Iris pigment epithelial cell (primary cell): ENCODE results near the gene ARHGAP42.
A peak's percentile ranks its signal among the peaks of the same experiment; 100 is the strongest.

Experiments used
- DNase-seq: peaks from one replicate; pipeline ENCODE4 v3.0.0-alpha.2; 2011; ENCODE audit warnings: low read depth

The ARHGAP42 gene

DNA sequence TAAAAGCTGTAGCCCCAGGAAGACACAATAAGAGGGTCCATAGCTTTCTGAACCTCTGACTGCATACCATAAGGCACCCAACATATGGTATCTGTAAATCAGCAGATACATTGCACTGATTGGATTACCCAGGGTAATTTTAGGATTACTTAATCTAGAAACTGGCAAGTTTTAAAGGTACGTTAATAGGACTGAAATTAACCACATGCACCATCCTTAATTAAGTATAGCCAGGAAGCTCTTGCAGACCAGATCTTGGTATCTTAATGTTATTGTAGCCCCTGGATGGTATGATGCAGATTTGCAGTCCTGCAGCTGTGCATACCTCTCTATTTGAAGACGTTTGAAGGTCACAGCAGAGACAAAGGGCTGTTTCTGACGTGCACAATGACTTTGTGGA is 72.8 kb downstream of the ARHGAP42 start:
- DNase-seq: no peak

DNA sequence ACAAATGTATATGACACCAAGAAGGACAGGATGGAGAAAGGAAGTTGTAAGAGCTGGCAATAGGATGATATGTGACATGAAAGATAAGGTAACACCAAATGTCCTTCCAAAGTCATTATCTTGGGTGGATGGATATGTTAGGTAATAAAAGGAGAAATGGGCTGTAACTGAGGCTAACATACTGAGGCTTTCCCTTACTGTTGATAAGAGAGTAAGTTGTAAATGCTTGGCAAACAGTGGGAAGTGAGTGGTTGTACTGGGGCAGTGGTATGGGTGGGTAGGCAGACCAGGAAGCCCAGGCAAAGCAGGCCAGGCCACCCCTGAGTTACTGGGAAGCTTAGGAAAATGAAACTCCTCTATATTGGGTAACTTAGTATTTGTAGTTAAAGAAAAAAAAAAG is 73.7 kb downstream of the ARHGAP42 start:
- DNase-seq: no peak

DNA sequence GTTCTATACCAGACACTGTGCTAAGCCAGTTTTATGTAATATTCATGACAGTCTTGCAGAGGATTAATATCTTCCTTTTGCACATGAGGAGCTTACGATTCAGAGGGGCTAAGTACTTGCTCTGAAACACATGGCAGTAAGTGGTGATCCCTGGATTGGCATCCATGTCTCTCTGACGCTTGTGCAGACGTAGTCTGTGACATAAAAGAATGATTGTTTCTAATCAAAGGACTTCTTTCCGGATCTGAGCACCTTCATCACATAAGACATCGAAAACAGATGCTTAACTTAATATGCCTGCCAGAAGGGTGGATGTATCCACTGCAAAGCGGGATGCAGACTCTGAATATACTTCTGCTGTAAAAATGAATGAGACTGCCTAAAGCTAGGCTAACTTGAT is 74.8 kb downstream of the ARHGAP42 start:
- no peak for DNase-seq

DNA sequence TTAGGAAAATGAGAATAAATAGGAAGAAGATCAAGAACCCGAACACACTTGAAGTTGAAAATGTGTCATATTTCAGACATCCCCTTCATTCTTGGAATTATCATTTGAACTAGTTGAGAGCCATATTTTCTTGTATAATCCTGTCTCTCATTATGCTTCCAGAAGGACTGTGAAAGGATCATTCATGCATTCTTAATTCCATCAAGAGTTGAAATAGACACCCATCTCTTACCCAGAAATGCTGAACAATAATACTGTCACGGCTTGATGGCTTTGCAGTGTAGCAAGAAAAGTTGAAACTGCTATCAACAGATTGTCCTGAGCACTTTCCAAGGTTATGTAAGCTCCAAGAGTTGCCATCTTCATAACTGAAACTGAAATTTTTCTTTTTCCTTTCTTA is 79.7 kb downstream of the ARHGAP42 start:
- no peak for DNase-seq

DNA sequence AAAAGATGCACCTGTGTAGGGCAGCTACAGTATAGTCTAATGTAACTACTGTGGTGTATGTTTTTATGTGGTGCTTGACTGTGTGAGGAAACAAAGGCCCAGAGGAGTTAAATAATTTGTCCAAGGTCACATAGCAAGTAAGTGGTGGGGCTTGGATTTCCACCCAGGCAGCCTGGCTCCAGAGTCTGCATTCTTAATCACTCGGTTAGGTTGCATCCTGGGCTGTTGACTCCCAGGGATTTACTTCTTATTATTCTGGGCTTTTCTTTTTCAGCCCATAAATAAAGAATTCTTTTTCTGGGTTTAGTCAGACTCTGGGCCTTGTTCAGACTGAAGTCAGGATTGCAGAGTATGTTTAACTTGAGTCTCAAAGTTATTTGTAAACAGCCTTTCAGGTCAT is 82.1 kb downstream of the ARHGAP42 start:
- DNase-seq: peak; percentile 49

DNA sequence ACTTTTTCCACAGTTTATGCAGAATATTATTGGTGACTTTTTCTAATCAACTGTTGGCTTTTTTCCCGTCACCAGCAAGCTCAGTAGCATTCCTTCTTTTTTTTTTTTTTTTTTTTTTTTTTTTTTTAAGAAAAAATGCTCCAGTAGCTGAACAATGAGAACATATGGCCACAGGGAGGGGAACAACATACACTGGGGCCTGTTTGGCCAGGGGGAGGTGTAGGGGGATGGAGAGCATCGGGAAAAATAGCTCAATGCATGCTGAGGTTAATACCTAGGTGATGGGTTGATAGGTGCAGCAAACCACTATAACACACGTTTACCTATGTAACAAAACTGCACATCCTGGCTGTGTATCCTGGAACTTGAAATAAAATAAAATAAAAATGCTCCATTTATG is 82.5 kb downstream of the ARHGAP42 start:
- no peak for DNase-seq

DNA sequence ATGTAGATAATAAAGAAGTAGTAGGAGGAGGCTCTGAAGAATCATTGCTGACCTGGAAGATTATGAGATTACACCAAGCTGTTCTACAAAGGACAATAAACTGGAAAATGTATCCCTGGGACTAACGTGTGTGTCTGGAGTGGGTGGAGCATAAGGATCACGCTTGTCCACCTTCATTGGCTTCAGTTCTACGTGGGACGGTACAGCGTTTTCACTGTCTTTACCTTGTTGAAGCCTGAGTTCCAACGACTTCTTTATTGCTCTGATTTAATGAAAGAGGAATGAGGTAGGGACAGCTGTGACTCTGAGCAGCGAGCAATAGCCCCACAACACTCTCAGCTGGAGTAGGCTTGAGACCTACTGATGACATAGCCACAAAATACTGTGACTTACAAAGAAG is 87.0 kb downstream of the ARHGAP42 start:
- DNase-seq: no peak

DNA sequence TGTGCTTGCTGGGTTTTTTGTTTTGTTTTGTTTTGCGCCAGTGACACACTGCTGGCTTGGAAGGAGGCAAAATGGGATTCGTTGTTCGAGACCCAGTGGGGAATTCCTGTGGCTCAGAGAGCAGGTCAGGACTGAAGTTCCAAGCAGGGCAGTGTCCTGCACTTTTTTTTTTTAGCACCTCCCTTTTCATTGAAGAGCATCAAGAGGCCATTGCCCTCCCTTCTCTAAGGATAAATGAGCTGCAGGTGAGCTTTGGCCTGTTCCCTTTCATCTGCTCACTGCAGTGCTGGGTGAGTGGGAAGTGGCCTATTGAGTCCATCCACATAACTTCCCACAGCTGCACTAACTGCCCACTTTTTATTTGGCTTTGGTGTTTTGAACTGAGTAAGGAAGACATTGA is 87.8 kb downstream of the ARHGAP42 start:
- no peak for DNase-seq

DNA sequence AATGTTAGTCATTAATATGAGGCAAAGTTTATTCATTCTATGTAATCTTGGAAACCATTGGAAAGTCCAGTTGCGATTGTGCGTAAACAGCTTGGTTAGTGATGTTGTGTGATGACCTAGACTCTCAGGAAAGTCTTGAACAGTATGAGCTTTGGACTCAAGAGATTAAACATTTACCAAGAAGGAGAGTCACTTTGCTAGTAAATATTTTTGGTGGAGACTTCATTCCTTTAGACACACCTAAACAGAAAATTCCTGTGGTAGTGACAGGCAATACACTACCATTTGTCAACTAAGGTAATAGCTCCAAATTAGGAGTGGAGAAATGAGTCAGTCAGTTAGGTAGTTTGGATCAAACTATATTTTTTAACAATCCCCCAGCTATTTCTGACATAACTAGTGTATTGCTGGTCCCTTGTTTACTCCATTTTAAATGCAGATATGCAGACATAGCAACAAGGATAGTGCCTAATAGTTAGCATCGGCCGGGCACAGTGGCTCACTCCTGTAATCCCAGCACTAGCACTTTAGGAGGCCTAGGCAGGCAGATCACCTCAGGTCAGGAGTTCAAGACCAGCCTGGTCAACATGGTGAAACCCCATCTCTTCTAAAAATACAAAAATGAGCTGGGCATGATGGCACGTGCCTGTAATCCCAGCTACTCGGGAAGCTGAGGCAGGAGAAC is 89.3 kb downstream of the ARHGAP42 start:
- peak; percentile 61 for DNase-seq

DNA sequence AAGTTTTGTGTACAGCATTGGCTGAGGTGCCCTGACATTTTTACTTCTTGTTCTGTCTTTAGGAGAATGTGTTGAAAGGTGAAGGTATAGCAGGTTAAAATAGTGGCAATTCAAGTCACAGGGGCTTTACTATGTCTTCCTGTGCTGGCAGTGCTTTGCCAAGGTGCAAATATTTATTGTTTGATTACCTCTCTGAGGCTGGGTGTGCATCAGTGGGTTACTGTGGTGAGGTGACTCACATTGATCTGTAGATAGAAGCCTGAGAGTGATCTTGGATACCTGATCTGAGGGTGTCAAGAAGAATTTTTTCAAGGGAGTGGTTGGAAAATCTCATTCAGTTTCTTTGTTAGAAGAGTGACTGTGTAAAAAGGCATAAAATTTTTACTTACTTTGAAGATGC is 90.0 kb downstream of the ARHGAP42 start:
- no peak for DNase-seq

DNA sequence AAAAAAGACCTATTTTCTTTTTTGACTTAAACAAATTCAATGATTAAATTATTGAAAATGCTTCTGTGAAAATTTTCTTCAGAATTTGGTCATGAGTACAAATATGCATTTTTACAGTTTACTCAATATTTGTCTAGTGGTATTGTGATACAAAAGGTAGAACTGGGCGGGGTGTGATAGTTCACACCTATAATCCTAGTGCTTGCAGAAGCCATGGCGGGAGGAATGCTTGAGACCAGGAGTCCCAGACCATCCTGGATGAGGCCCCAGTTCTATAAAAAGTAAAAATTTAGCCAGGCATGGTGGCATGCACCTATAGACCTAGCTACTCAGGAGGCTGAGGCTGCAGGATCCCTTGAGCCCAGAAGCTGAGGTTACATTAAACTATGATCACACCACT is 90.6 kb downstream of the ARHGAP42 start:
- no peak for DNase-seq

DNA sequence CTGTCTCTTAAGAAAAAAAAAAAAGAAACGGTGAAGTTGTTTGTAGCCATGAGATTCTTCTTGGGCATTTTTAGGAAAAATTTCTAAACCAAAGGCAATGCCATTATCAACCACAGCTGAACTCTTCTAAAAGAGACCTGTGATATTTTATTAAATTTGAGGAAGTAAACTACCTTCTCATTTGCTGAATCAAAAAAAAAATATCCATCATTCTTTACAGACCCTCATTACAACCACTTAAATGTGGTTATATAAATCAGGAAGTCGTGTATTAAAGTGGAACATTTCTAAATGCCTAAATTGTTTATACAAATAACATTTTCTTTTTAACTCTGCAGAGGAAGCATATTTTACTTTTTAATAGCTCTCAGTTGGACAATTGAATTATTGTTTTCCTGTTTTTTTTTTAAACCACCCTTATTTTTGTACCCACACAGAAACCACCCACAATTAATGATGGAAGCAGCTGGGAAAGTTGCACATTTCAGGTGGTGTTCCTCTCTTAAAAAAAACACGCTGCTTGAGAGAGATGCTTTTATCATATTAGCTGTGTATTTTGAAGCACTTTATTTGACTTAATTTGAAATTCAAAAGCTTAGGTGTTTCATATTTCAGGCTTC is 91.2 kb downstream of the ARHGAP42 start:
- DNase-seq: no peak

DNA sequence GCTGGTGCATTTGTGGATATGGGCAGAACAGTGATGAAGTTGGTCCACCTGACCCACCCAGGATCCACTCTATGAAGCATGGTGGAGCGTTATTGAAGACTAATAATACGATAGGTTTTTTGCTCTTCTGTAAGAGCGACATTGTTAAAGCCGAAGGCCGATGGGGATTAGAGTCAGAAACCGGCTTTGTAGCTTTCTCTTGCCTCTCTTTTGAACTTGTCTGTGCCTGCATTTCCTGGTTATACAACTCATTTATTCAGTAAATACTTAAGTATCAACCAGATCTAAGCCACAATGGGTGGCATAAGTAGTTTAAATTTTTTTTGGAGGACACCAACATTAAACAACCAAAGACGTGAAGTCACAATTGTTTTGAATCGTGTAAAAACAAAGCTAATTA is 93.4 kb downstream of the ARHGAP42 start:
- DNase-seq: no peak

DNA sequence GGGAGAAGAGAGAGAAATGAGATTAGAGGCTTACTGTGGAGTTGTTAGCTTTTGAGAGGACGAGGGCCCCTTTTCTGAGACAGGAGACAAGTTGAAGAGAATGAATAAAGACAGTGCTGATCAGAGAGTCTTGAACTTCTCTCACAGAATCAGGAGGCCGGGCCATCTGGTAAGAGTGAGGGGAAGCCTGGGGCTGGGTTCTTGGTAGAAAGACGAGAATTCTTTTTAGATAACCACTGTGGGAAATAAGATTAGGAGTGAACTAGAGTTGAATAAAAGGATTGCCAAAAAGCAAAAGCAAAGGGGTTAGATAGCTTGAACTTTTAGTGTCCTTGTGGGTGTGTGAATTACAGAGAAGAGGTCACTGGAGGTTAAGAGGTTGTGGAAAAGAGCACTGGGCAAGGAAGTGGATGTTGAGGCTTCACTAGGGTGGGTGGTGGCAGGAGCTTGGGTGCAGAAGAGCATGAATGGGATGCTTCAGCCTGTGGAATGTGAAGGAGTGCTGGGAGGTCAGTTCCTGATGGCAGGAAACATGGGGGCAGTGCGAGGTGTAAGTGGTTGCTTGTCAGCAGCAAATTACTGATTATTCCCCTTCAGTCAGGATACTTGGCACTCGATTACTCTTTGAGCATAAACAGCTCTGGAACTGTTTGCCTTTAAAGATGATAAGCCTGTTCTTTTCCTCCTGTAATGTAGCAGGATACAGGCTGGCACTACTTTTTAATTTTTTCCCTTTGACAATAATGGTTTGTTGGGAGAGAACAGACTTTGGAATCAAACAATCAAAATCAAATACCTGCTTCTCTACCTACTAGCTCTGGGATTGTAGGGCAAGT is 98.3 kb downstream of the ARHGAP42 start:
- DNase-seq: no peak

DNA sequence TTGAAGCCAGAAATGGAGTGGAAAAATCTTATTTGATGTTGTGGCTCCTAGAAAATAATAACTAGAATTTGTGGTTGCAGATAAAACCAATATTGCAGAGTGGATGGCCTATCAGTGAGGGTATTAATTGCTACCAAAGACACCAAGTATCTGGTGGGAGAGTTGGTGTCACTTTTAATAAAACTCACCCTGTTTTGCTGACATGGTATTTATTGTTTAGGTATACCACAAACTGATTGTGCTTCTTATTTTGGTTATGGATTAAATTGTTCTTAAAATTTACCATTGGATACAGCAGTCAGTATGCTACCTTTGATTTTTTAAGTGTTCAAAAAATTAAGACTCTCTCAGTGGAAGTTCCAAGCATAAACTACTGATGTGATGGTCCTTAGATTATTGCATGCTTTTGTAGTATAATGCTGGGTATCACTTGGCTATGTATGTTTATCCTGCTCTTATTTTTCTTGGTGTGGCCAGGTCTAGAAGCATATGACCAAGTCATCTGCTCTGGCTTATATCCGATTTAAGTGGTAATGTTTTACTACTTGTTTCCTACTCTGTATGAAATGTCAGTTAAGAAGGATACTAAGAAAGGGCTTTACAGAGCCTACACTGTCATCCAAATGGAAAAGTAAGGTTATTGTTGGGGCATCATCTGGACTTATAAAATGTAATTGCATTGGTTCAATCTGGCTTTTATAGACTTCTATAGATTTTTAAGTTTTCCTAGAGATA is 101.6 kb downstream of the ARHGAP42 start:
- DNase-seq: no peak

DNA sequence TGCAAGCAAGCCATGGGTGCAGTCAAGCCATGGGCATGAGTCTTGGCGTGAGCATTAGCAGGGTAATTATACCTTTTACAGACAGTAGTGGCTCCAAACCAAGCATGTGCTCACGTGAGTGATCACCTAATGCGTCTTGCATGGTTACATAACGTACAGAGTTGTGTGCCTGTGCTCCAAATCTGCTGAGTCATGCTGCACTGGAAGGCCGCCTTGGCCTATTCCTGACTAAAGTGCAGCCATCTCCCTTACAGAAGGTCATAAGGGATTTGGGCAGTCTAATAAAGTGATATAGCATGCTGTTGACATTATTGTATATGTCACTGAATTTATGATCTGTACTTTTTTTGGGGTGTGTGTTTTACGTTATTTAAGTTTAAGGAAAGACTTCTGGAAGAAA is 102.4 kb downstream of the ARHGAP42 start:
- peak; percentile 48 for DNase-seq

DNA sequence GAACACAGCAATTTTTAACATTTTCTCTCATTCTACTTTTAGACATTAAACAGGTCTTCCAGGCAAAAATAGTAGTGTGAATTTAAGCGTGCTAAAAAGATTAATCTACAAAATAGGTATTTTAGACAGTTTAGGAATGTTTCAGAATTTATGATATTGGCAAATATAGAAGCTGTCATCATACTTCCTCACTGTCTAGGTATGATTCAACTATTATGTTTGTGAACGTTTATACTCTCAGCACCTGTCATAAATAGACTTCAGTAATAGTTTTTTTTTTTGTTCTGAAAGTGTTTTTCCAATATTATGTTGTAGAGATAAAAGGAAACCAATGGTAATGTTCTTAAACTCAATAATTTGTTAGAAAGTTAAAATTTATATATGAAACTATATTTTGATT is 103.0 kb downstream of the ARHGAP42 start:
- DNase-seq: no peak

DNA sequence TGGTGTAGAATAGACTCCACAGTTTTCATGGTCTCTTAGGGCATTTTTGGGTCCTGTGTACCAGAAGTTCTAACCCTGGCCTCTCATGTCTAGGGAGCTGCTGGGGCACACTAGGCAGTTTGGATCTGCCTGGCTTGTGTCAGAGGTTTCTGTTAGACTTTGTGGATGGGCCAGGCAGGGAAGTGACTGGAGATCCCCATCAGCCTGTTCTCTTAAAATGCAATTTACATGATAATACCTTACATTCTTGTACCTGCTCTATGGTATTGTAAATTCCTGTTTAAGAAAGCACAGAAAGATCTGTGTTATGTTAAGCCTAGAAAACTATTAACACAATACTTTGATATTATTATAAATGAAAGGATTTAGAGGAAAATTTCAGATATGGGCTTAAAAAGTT is 104.0 kb downstream of the ARHGAP42 start:
- DNase-seq: no peak

DNA sequence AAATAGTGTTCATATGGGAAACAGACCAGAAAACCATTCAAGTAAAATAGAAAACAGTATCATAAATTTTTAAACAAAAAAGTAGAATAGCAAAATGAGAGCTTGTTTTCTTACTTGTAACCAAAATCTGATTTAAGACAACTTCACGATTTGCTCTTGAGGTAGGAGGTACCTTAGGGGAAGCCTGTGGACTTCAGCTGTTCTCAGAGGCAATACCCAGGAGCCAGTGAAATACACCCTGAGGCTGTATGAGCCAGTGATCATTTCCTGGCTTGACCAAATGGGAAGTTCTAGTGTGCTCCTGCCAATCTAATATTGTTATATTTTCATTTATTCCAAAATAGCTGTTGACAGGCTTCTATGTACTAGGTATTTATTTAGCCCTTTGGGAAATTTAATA is 104.8 kb downstream of the ARHGAP42 start:
- DNase-seq: peak; percentile 31

DNA sequence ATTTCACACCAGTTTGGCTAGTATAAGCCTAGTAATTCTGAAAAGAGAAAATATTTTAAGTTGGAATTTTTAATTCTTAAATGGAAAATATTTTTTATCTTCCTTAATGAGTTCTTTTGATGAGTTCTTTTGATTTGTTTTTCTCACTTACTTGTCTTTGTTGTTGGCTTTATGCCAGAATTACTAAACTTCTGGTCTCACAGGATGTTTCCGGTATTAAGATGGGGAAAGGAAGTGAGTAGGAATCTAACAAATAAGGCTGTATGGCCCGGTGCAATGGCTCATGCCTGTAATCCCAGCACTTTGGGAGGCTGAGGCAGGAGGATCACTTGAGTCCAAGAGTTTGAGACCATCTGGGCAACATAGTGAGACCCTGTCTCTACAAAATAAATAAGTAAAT is 106.4 kb downstream of the ARHGAP42 start:
- peak; percentile 24 for DNase-seq

DNA sequence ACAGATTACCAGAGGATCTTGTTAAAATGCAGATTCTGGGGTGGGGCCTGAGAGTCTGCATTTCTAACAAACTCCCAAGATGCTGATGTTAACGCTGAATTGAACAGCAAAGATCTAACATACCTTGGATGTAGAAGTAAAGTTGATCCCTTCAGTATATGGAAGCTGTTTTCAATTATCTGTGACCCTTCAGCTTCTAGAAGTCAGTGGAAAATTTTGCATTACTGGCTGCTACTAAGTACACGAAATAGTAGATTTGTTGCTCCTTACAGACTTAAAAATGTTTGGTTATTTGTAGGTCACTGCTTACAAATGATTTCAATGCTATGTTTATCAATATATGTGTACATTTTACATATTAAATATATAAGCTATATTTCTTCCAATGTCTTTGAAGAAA is 107.4 kb downstream of the ARHGAP42 start:
- no peak for DNase-seq

DNA sequence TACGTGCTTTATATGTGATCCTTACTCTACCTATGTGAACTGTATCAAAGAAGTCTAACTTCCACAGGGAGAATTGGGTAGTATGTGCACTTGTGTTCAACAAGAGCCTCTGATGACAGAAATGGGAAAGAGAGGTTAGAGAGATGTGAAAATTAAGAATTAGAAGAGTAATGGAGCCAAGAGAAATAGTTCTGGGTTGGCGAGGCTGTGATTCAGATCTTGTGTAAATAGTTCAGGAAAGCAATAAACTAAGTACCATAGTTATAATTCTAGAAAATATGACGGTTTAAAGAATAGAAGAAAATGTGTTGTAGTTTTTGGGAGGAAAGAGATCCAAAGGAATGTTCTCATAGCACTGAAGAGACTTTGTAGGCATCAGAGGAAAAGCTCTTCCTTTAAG is 112.4 kb downstream of the ARHGAP42 start:
- DNase-seq: no peak

DNA sequence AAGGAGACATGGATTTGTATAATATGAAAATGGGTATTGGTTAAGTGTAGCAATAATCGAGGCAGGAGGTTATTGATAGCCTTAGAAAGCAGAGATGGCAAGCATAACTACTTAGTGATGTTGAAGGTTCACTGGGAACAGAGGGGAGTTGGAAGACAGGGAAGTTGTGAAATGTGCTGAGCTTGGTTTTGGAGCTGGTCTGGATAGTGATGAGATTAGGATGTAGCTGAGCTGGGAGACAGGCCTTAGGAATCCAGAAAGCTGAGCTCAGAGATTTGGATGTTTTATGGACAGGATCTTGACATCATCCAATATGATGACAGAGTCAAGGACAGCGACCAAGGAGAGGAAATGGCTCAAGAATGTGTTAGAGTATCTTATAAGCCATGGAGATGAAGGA is 113.1 kb downstream of the ARHGAP42 start:
- DNase-seq: no peak
